ENCODE results near the gene EIF4G1.

DNA sequence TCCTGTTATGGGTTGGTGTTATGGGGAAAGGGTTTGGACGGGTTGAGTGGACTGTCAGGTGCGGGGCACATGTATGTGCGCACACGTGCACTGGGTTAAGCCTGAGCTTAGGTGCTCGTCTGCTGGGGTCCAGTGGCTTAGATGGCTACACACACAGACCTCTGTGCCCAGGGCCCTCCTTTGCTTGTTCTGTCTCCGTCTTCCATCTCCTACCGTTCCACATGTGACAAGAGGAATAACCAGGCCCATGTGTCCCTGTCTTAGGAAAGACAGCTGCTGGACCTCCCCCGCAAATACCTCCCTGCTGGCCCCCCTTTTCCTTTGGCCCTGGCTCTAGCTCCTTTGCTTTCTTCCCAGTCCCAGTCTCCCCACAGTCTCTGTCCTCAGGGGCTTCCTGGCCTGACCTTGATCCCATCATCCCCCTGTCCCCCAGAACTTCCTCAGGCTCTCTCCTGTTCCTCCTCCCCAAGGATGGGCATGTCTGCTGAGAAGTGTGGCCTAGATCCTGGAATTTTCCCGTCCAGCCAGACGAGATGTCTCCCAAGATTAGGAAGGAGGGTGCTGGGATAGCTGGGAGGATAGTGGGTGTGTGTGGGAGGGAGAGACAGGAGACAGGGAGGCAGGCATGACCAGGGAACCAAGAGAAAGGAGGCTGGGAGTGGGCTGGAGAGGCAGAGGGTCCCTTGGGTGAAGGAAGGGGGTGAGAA is 64.4 kb downstream of the EIF4G1 start:
- TF ChIP-seq YY1 (IDR thresholded peaks at IDR 0.05; ENCODE audit: low read depth), result no peak
- no peak for TF ChIP-seq EP300 (IDR thresholded peaks at IDR 0.05; ENCODE audit: borderline replicate concordance)
- TF ChIP-seq TCF12 (IDR thresholded peaks at IDR 0.05; ENCODE audit: low read depth), result no peak
- no peak for TF ChIP-seq CREB1 (IDR thresholded peaks at IDR 0.05; ENCODE audit: low read depth)
- no peak for TF ChIP-seq TAF1 (IDR thresholded peaks at IDR 0.05; ENCODE audit: low read depth)
- TF ChIP-seq RAD21 (IDR thresholded peaks at IDR 0.05; ENCODE audit: low read depth), result no peak
